ENCODE measurements around the gene PRKCB. TPM values are rescaled to one million over a fixed set of nuclear protein-coding genes. Genes with fewer than 3 reads are reported as not detected.

The PRKCB gene
- total and polyA plus RNA-seq, 4 experiments from 2014 or later: 46.5 to 106 (median 98.2) TPM

GRCh38 chr16:23859713-23860269 lies 24.0 kb downstream of the PRKCB start:
- no peaks in the 10 kb centered on the region for H3K27me3 ChIP-seq (ENCODE audit: insufficient read depth, low read length)
- H3K27me3 Mint-ChIP-seq: no peaks in the 10 kb centered on the region
- H3K4me1 ChIP-seq (ENCODE audit: insufficient read depth, low read length): peaks cover 86% of the 10 kb centered on the region
- POLR2A ChIA-PET (ENCODE audit: partially characterized antibody): interaction anchor here (1.1 to 1.2 kb wide), 3 partner anchors 20 to 90 kb away, joined by 3 to 5 read pairs (median 3); no protein-coding TSS in a partner anchor
- intact Hi-C loops (cut with micrococcal nuclease): loop anchor here (5.0 to 10.0 kb wide), 4 partner anchors 32 to 153 kb away; no protein-coding TSS in a partner anchor
- peaks cover 0 to 2% of the 10 kb centered on the region in 2 donors for H3K36me3 Mint-ChIP-seq
- peak overlapping the region in 6 of 7 donors; percentile 5 to 89 (median 56) for H3K27ac Mint-ChIP-seq
- no peak for DNase-seq
- H3K4me3 Mint-ChIP-seq: peak overlapping the region in 5 of 8 donors; percentile 4 to 59 (median 45)
- H3K36me3 ChIP-seq (ENCODE audit: insufficient read depth, low read length): no peaks in the 10 kb centered on the region
- CTCF ChIA-PET (ENCODE audit: partially characterized antibody): interaction anchor here (1.3 to 2.1 kb wide), 4 partner anchors 17 to 177 kb away, joined by 4 to 14 read pairs (median 8); no protein-coding TSS in a partner anchor
- no peaks in the 10 kb centered on the region for H3K9me3 ChIP-seq (ENCODE audit: control insufficient read depth in 1 of 2, low read length in 2 of 2)
- H3K27ac ChIP-seq (ENCODE audit: low read depth, low read length): no peak overlapping the region
- H3K9me3 Mint-ChIP-seq: peaks cover 0 to 2% (median 0%) of the 10 kb centered on the region in 8 donors
- H3K4me3 ChIP-seq (ENCODE audit: low read length in 2 of 2): no peak overlapping the region
- peaks cover 63 to 90% (median 79%) of the 10 kb centered on the region in 4 donors for H3K4me1 Mint-ChIP-seq

GRCh38 chr16:23861874-23862273 lies 26.1 kb downstream of the PRKCB start:
- H3K4me1 ChIP-seq (ENCODE audit: insufficient read depth, low read length): peaks cover 89% of the 10 kb centered on the region
- CTCF ChIA-PET (ENCODE audit: partially characterized antibody): interaction anchor here (0.8 to 3.1 kb wide), 4 partner anchors 9 to 174 kb away, joined by 3 to 17 read pairs (median 4); no protein-coding TSS in a partner anchor

DNA sequence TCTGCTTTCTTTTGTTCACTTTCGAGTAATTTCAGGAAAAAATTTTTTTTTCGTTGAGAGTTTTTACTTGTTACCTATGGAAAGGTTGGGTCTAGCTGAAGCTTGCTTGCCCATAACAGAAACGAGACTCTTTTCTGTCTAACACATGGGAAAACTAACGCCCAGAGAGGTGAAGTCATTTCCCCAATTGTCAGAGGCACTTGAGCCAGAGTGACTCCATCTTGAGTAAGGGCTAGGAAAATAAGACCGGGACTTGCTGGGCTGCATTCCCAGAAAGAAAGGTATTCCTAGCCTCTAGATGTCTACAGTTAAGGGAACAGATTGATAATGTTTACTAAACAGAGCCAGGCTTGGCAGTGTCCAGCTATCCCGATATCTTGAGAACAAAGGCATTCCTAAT lies 26.8 kb downstream of the PRKCB start:
- Mint-ChIP-seq H3K27ac (peak overlapping the region in 1 of 7 donors; percentile 64), H3K4me3 (peak overlapping the region in 2 of 8 donors; percentile 41 to 50), H3K9me3 (peaks cover 0 to 2% (median 0%) of the 10 kb centered on the region in 8 donors), H3K36me3 (no peaks in the 10 kb centered on the region), H3K27me3 (no peaks in the 10 kb centered on the region), H3K4me1 (peaks cover 62 to 88% (median 79%) of the 10 kb centered on the region in 4 donors)
- Histone ChIP-seq H3K27ac (ENCODE audit: low read depth, low read length) (no peak overlapping the region), H3K4me3 (ENCODE audit: low read length in 2 of 2) (no peak overlapping the region), H3K9me3 (ENCODE audit: control insufficient read depth in 1 of 2, low read length in 2 of 2) (no peaks in the 10 kb centered on the region), H3K4me1 (ENCODE audit: insufficient read depth, low read length) (peaks cover 82% of the 10 kb centered on the region), H3K27me3 (ENCODE audit: insufficient read depth, low read length) (no peaks in the 10 kb centered on the region), H3K36me3 (ENCODE audit: insufficient read depth, low read length) (no peaks in the 10 kb centered on the region)
- ChIA-PET POLR2A (ENCODE audit: partially characterized antibody) (interaction anchor here (1.1 kb wide), 1 partner anchor 11 kb away, joined by 6 read pairs; no protein-coding TSS in a partner anchor), CTCF (ENCODE audit: partially characterized antibody) (interaction anchor here (3.1 kb wide), 1 partner anchor 60 kb away, joined by 17 read pairs; no protein-coding TSS in a partner anchor)
- intact Hi-C loops (cut with micrococcal nuclease): loop anchor here (2.0 to 5.0 kb wide), 4 partner anchors 26 to 150 kb away; no protein-coding TSS in a partner anchor
- no peak for DNase-seq

More at GRCh38 chr16:23861874-23862273, 26.1 kb downstream of the PRKCB start:
- H3K4me1 Mint-ChIP-seq: peaks cover 67 to 88% (median 81%) of the 10 kb centered on the region in 4 donors
- intact Hi-C loops (cut with micrococcal nuclease): loop anchor here (2.0 to 5.0 kb wide), 4 partner anchors 25 to 150 kb away; no protein-coding TSS in a partner anchor
- no peaks in the 10 kb centered on the region for H3K36me3 ChIP-seq (ENCODE audit: insufficient read depth, low read length)
- no peak overlapping the region for H3K27ac ChIP-seq (ENCODE audit: low read depth, low read length)
- no peak for DNase-seq
- no peaks in the 10 kb centered on the region for H3K27me3 Mint-ChIP-seq
- H3K4me3 ChIP-seq (ENCODE audit: low read length in 2 of 2): no peak overlapping the region
- H3K27ac Mint-ChIP-seq: peak overlapping the region in 5 of 7 donors; percentile 22 to 74 (median 61)
- peaks cover 0 to 2% (median 0%) of the 10 kb centered on the region in 8 donors for H3K9me3 Mint-ChIP-seq
- POLR2A ChIA-PET (ENCODE audit: partially characterized antibody): interaction anchor here (1.1 kb wide), 1 partner anchor 10 kb away, joined by 6 read pairs; no protein-coding TSS in a partner anchor
- no peaks in the 10 kb centered on the region for H3K27me3 ChIP-seq (ENCODE audit: insufficient read depth, low read length)
- H3K9me3 ChIP-seq (ENCODE audit: control insufficient read depth in 1 of 2, low read length in 2 of 2): no peaks in the 10 kb centered on the region
- peak overlapping the region in 1 of 8 donors; percentile 57 for H3K4me3 Mint-ChIP-seq
- H3K36me3 Mint-ChIP-seq: no peaks in the 10 kb centered on the region

DNA sequence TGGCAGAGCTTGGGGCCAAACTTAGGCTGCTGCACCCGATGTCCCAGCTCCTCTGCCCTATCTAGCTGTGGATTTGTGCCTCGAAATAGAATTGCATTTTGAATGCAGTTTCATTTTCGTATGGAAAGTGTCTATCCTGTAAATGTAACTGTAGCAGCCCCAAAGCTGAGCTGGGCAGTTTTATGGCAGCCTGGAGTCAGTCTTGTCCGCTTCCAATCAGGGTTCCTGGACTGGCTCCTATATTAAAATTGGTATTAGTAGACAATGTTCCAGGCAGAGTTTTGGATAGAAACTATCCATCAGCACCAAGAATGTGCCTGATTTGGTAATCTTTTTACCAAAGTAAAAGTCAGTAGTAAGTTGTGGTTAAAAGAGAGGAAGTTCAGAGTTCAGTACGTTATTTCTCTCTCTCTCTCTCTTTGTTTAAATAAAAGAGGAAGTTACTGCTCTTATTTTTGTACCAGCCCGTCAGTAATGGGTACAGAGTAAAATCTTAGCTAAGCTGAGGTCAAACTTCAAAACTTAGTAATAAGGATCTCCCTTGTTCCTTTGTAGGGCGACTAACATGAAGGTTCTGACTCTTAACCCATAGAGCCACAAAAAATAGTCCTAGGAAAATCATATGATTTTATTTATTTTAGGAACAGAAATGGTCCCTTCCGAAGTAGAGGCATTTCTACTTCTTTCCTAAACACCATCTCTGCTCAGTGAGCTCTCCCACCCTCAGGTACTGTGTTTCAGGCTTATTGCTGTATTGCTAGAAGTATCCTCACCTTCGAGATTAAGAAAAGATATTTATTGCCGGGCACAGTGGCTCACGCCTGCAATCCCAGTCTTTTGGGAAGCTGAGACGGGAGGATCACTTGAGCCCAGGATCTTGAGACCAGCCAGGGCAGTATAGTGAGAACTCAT lies 28.0 kb downstream of the PRKCB start:
- peaks cover 80% of the 10 kb centered on the region for H3K4me1 ChIP-seq (ENCODE audit: insufficient read depth, low read length)
- intact Hi-C loops (cut with micrococcal nuclease): loop anchor here (2.0 to 5.0 kb wide), 4 partner anchors 27 to 149 kb away; no protein-coding TSS in a partner anchor
- peak overlapping the region; percentile 86 to 96 (median 88) for H3K27ac Mint-ChIP-seq
- H3K9me3 ChIP-seq (ENCODE audit: control insufficient read depth in 1 of 2, low read length in 2 of 2): no peaks in the 10 kb centered on the region
- H3K36me3 Mint-ChIP-seq: no peaks in the 10 kb centered on the region
- H3K4me1 Mint-ChIP-seq: peaks cover 59 to 88% (median 77%) of the 10 kb centered on the region in 4 donors
- H3K27me3 Mint-ChIP-seq: no peaks in the 10 kb centered on the region
- peak overlapping the region; percentile 84 to 94 (median 90) for H3K4me3 Mint-ChIP-seq
- no peaks in the 10 kb centered on the region for H3K27me3 ChIP-seq (ENCODE audit: insufficient read depth, low read length)
- peaks cover 0 to 2% (median 0%) of the 10 kb centered on the region in 8 donors for H3K9me3 Mint-ChIP-seq
- ChIA-PET POLR2A (ENCODE audit: partially characterized antibody) (interaction anchor here (0.8 to 1.9 kb wide), 13 partner anchors 9 to 142 kb away, joined by 3 to 14 read pairs (median 5); no protein-coding TSS in a partner anchor), CTCF (ENCODE audit: partially characterized antibody) (interaction anchor here (1.0 to 3.1 kb wide), 6 partner anchors 60 to 147 kb away, joined by 3 to 17 read pairs (median 4); no protein-coding TSS in a partner anchor)
- H3K4me3 ChIP-seq (ENCODE audit: low read length in 2 of 2): peak overlapping the region; percentile 48 to 71
- peak overlapping the region; percentile 43 for H3K27ac ChIP-seq (ENCODE audit: low read depth, low read length)
- peak; percentile 48 to 70 (median 62) for DNase-seq
- H3K36me3 ChIP-seq (ENCODE audit: insufficient read depth, low read length): no peaks in the 10 kb centered on the region

GRCh38 chr16:23865853-23866252 lies 30.1 kb downstream of the PRKCB start:
- no peaks in the 10 kb centered on the region for H3K27me3 ChIP-seq (ENCODE audit: insufficient read depth, low read length)
- DNase-seq: no peak
- no peaks in the 10 kb centered on the region for H3K9me3 ChIP-seq (ENCODE audit: control insufficient read depth in 1 of 2, low read length in 2 of 2)
- Mint-ChIP-seq H3K27me3 (no peaks in the 10 kb centered on the region), H3K4me1 (peaks cover 54 to 87% (median 69%) of the 10 kb centered on the region in 4 donors), H3K36me3 (peaks cover 0 to 2% of the 10 kb centered on the region in 2 donors), H3K9me3 (peaks cover 0 to 2% (median 0%) of the 10 kb centered on the region in 8 donors), H3K27ac (peak overlapping the region in 5 of 7 donors; percentile 2 to 86 (median 63)), H3K4me3 (peak overlapping the region in 3 of 8 donors; percentile 36 to 64 (median 59))
- ChIA-PET CTCF (ENCODE audit: partially characterized antibody) (interaction anchor here (0.5 to 1.5 kb wide), 2 partner anchors 62 to 101 kb away, joined by 3 read pairs; no protein-coding TSS in a partner anchor), POLR2A (ENCODE audit: partially characterized antibody) (no interaction called here)
- H3K27ac ChIP-seq (ENCODE audit: low read depth, low read length): no peak overlapping the region
- H3K36me3 ChIP-seq (ENCODE audit: insufficient read depth, low read length): no peaks in the 10 kb centered on the region
- peaks cover 84% of the 10 kb centered on the region for H3K4me1 ChIP-seq (ENCODE audit: insufficient read depth, low read length)
- intact Hi-C loops (cut with micrococcal nuclease): loop anchor here (1.0 kb wide), 1 partner anchor 10 kb away; no protein-coding TSS in a partner anchor
- no peak overlapping the region for H3K4me3 ChIP-seq (ENCODE audit: low read length in 2 of 2)

- POLR2A ChIA-PET (ENCODE audit: partially characterized antibody): no interaction called here
Measured at GRCh38 chr16:23866621-23867020, 30.8 kb downstream of the PRKCB start.

More at GRCh38 chr16:23866621-23867020, 30.8 kb downstream of the PRKCB start:
- H3K9me3 ChIP-seq (ENCODE audit: control insufficient read depth in 1 of 2, low read length in 2 of 2): no peaks in the 10 kb centered on the region
- no peak overlapping the region for H3K27ac ChIP-seq (ENCODE audit: low read depth, low read length)
- H3K36me3 Mint-ChIP-seq: peaks cover 0 to 2% of the 10 kb centered on the region in 2 donors
- DNase-seq: no peak
- no peaks in the 10 kb centered on the region for H3K36me3 ChIP-seq (ENCODE audit: insufficient read depth, low read length)
- H3K4me3 ChIP-seq (ENCODE audit: low read length in 2 of 2): no peak overlapping the region
- H3K9me3 Mint-ChIP-seq: peaks cover 0 to 2% (median 0%) of the 10 kb centered on the region in 8 donors
- CTCF ChIA-PET (ENCODE audit: partially characterized antibody): interaction anchor here (1.4 to 1.5 kb wide), 2 partner anchors 63 to 100 kb away, joined by 3 read pairs; no protein-coding TSS in a partner anchor
- peak overlapping the region in 3 of 7 donors; percentile 34 to 72 (median 44) for H3K27ac Mint-ChIP-seq
- H3K27me3 Mint-ChIP-seq: no peaks in the 10 kb centered on the region
- intact Hi-C loops (cut with micrococcal nuclease): loop anchor here (1.0 kb wide), 1 partner anchor 10 kb away; no protein-coding TSS in a partner anchor
- peaks cover 82% of the 10 kb centered on the region for H3K4me1 ChIP-seq (ENCODE audit: insufficient read depth, low read length)
- peaks cover 57 to 90% (median 69%) of the 10 kb centered on the region in 4 donors for H3K4me1 Mint-ChIP-seq
- H3K27me3 ChIP-seq (ENCODE audit: insufficient read depth, low read length): no peaks in the 10 kb centered on the region
- peak overlapping the region in 1 of 8 donors; percentile 0 for H3K4me3 Mint-ChIP-seq

Data from CD4-positive, alpha-beta memory T cell (primary cell).